ENCODE results near the gene HPSE2. TPM values are rescaled to one million over a fixed set of nuclear protein-coding genes. Genes with fewer than 3 reads are reported as not detected.

HPSE2 gene
- total RNA-seq, 2 experiments from 2014 or later, result not detected

DNA sequence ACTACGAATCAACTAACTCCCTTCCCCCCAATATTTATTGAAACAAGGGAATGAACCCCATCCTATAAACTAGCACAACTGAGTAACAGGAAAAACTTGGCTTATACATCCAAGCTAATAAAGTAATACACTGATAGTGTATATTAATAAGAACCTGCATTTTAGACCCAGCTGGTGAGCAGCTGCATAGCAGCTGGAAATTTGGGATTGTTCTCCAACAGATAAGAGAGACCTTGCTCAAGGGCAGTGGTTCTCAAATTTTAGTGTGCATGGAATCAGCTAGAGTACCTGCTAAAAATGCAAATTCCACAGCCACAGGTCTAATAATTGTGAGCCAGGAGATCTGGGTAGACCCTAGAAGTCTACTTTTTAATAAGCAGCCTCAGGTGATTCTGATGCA lies 404.3 kb downstream of the HPSE2 start:
- Mint-ChIP-seq H3K4me3 (no peak overlapping the region), H3K9me3 (peaks cover 1% of the 10 kb centered on the region), H3K4me1 (no peaks in the 10 kb centered on the region), H3K27me3 (peaks cover 10% of the 10 kb centered on the region), H3K36me3 (no peaks in the 10 kb centered on the region), H3K27ac (no peak overlapping the region)
- no peak for DNase-seq

DNA sequence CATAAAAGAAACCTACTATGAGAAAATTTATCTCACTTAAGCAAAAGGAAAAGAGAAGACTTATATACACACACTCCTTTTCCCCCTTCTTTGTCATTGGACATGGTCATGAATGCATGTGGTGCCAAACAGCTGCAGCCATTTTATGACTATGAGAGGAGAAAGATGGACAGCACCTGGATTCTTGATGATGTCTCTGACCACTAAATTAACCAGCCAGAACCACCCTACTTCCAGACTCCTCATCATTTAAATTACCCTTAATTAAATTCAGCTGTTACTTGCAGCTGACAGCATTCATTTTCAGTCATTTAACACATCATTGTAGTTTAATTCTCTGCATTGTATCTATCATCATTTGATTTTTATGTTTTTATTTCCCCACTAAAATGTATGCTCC lies 409.9 kb downstream of the HPSE2 start:
- Mint-ChIP-seq H3K36me3 (no peaks in the 10 kb centered on the region), H3K4me1 (no peaks in the 10 kb centered on the region), H3K27me3 (peaks cover 13% of the 10 kb centered on the region), H3K27ac (no peak overlapping the region), H3K4me3 (no peak overlapping the region), H3K9me3 (peaks cover 1% of the 10 kb centered on the region)
- DNase-seq, result no peak

DNA sequence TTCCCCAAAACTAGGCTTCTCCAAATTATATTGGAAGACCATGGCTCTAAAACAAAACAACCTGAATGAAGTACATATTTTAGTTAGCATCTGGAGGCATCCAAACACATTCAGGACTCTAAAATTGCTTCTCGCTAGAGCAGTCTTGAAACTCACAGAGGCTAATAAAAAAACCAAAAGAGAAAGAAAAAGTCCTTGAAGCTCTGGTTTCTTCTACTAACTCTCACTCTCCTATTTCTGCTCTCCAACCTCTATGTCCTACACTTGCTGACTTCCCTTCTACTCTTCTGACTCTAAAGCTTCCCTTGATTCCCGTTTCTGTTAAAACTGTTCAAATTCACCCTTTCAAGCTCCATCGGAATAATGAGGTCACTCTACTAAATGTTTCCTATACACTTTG lies 418.3 kb downstream of the HPSE2 start:
- no peak overlapping the region for H3K4me3 Mint-ChIP-seq

DNA sequence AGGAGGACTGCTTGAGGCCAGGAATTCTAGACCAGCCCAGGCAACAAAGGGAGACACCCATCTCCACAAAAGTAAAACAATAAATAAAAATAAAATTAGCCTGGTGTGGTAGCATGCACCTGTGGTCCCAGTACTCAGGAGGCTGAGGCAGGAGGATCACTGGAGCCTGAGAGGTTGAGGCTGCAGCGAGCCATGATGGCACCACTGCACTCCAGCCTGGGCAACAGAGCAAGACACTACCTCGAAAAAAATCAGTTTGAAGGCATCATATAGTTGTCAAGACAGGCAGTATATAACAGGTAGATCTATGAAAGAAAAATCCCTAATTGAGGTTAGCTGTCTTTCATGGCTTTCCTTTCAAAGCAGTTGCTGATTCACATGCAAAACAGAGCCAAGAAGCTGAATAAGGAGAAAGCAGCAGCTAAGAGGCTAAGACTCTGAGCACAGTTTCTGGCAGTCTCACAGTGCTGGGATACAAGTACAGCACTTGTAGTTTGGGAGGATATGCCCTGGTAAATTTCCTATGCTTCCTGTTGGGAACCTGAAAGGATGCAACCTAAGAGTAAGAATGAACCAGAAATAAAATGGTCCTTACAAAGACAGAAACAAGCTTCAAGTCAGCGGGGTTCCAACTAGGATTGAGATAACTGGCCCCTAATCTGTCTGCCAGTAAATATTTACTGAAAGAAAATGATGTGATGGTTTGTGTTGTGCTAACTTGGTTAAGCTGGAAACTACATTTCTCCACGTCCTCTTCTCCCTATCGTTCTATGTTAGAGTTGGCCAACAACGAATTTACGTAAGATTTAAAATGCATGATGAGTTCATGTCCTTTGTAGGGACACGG lies 420.4 kb downstream of the HPSE2 start:
- peaks cover 7% of the 10 kb centered on the region for H3K27me3 Mint-ChIP-seq
- no peak overlapping the region for H3K27ac Mint-ChIP-seq
- no peaks in the 10 kb centered on the region for H3K36me3 Mint-ChIP-seq
- no peak overlapping the region for H3K4me3 Mint-ChIP-seq
- no peaks in the 10 kb centered on the region for H3K4me1 Mint-ChIP-seq
- DNase-seq, result no peak
- no peaks in the 10 kb centered on the region for H3K9me3 Mint-ChIP-seq

More for the DNA sequence above, 418.3 kb downstream of the HPSE2 start:
- H3K9me3 Mint-ChIP-seq, result no peaks in the 10 kb centered on the region
- no peak overlapping the region for H3K27ac Mint-ChIP-seq
- peaks cover 12% of the 10 kb centered on the region for H3K27me3 Mint-ChIP-seq
- H3K36me3 Mint-ChIP-seq, result no peaks in the 10 kb centered on the region
- no peaks in the 10 kb centered on the region for H3K4me1 Mint-ChIP-seq
- DNase-seq, result no peak

DNA sequence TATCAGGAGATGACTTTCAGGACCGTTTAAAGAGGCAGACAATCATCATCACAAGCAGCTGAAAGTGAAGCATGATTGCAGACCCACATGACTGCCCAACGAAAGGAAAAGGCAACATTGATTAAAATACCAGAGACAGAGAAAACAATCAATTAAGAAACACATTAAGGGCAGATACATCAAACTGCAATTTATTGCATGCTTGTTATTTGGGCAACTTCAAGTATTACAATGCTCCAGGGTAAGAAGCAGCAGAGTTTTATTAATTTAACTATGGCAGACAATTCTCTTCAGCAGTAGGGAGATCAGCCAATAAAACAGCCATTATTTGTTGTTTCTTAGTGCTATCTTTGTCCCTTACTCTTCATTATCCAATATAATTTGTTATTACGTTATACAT lies 421.2 kb downstream of the HPSE2 start:
- Mint-ChIP-seq H3K9me3 (no peaks in the 10 kb centered on the region), H3K4me3 (no peak overlapping the region), H3K27ac (no peak overlapping the region), H3K36me3 (no peaks in the 10 kb centered on the region), H3K27me3 (peaks cover 7% of the 10 kb centered on the region), H3K4me1 (no peaks in the 10 kb centered on the region)
- no peak for DNase-seq

DNA sequence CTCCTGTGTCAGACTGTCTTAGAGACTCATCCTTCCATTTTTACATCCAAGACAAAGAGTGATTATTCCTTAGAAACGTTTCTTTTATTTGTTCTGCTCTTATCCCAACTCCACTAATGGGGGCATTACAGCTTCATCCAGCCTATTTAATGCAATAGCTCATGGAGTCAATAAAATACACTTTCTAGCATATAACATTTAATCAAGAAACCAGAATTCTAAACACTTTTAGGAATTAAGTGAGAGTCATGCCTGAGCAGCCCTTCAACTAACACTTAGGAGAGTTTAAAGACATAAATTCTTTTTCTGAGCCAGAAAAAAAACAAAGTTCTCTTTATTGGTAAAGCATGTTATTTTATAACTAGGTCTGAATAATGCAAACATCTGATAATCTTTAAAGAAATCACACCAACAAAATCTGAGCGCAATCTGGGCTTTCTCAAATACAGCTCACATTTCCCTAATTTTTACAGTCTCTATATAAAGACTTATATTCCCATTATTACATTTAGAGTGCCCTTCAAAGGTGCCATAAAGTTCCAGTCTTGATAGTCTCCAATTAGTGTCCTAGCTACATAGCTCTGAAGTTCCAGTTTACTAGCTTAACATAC lies 427.3 kb downstream of the HPSE2 start:
- Mint-ChIP-seq H3K4me1 (no peaks in the 10 kb centered on the region), H3K4me3 (no peak overlapping the region), H3K36me3 (no peaks in the 10 kb centered on the region), H3K27me3 (peaks cover 3% of the 10 kb centered on the region), H3K9me3 (no peaks in the 10 kb centered on the region), H3K27ac (no peak overlapping the region)
- DNase-seq, result no peak

DNA sequence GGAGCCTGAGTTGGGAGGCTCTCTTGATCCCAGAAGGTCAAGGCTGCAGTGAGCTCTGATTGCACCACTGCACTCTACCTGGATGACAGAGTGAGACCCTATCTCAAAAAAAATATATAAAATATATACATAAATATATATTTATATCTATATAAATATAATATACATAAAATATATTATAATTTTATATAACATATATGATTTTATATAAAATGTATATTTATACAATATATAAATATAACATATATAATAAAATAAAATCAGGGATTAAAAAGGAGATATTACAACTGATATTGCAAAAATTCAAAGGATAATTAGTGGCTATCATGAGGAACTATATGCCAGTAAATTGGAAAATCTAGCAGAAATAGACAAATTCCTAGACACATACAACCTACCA lies 435.4 kb downstream of the HPSE2 start:
- Mint-ChIP-seq H3K4me3 (no peak overlapping the region), H3K9me3 (peaks cover 2% of the 10 kb centered on the region), H3K27ac (no peak overlapping the region), H3K4me1 (no peaks in the 10 kb centered on the region), H3K36me3 (no peaks in the 10 kb centered on the region), H3K27me3 (peaks cover 5% of the 10 kb centered on the region)
- DNase-seq, result no peak

DNA sequence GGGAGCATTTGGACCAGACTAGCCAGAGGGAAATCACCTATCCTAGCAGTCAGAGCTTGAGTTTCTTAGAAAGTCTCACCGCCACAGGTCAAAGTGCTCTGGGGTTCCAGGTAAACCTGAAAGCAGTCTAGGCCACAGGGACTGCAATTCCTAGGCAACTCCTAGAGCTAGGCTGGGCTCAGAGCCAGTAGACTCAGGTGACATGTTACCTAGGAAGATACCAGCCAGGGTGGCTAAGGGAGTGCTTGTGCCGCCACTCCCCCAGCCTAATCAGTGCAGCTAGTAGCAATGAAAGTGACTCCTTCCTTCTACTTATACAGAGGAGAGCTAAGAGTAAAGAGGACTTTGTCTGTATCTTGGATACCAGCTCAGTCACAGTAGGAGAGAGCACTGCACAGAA lies 440.2 kb downstream of the HPSE2 start:
- H3K4me3 Mint-ChIP-seq, result no peak overlapping the region
- DNase-seq, result no peak
- peaks cover 9% of the 10 kb centered on the region for H3K27me3 Mint-ChIP-seq
- no peak overlapping the region for H3K27ac Mint-ChIP-seq
- H3K9me3 Mint-ChIP-seq, result no peaks in the 10 kb centered on the region
- no peaks in the 10 kb centered on the region for H3K36me3 Mint-ChIP-seq
- no peaks in the 10 kb centered on the region for H3K4me1 Mint-ChIP-seq

DNA sequence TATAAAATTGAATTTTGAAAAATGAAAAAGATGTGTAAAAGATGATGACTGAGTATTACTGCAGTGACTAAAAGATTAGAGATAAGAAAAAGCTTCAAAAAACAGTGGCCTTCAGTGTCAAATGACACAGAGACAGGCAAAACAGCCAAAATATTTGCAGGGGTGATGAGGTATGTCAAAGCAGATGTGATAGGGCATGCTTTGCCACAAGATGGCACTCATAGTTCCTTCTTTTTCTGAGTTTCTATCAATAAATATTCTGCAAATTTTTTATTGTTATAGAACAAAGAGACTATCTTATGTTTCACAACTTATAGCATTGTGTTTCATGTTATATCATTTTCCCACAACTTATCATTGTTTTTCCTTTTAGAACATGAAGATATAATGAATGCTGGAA lies 444.8 kb downstream of the HPSE2 start:
- H3K27ac Mint-ChIP-seq, result no peak overlapping the region
- no peaks in the 10 kb centered on the region for H3K36me3 Mint-ChIP-seq
- DNase-seq, result no peak
- H3K4me3 Mint-ChIP-seq, result no peak overlapping the region
- no peaks in the 10 kb centered on the region for H3K4me1 Mint-ChIP-seq
- no peaks in the 10 kb centered on the region for H3K9me3 Mint-ChIP-seq
- H3K27me3 Mint-ChIP-seq, result peaks cover 20% of the 10 kb centered on the region

DNA sequence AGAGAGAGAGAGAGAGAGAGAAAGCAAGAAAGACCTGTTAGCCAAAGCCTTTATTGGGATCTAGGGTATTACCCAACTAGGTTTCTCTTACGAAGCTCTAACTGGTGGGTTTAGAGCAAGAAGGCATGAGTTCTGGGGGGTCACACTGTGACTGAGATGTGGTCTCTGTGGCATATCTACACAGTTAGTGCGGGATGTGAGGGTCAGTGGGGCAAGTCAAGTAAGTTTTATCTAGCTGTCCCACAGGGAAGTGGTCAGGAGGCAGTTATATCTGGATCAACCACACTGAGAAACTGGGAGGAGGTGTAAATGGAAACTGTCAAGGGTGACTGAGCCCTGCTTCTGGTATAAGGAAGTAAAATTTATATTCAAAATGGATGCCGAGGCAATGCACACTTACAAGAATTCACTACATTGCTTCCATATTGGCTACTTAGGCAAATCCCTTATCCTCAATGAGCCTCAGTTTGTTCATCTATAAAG lies 457.3 kb downstream of the HPSE2 start:
- no peaks in the 10 kb centered on the region for H3K36me3 Mint-ChIP-seq
- DNase-seq, result no peak
- H3K9me3 Mint-ChIP-seq, result no peaks in the 10 kb centered on the region
- no peaks in the 10 kb centered on the region for H3K4me1 Mint-ChIP-seq
- H3K27ac Mint-ChIP-seq, result no peak overlapping the region
- no peaks in the 10 kb centered on the region for H3K27me3 Mint-ChIP-seq
- H3K4me3 Mint-ChIP-seq, result no peak overlapping the region

DNA sequence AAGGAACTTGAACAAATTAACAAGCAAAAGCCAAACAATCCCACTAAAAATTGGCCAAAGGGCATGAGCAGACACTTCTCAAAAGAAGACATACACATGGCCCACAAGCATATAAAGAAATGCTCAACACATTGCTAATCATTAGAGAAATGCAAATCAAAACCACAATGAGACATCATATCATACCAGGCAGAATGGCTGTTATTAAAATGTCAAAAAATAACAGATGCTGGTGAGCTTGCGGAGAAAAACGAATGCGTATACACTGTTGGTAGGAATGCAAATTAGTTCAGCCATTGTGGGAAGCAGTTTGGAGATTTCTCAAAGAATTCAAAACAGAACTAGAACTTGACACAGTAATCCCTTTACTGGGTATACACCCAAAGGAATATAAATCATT lies 477.2 kb downstream of the HPSE2 start:
- no peaks in the 10 kb centered on the region for H3K4me1 Mint-ChIP-seq
- H3K9me3 Mint-ChIP-seq, result no peaks in the 10 kb centered on the region
- H3K4me3 Mint-ChIP-seq, result no peak overlapping the region
- no peak overlapping the region for H3K27ac Mint-ChIP-seq
- peaks cover 20% of the 10 kb centered on the region for H3K27me3 Mint-ChIP-seq
- H3K36me3 Mint-ChIP-seq, result no peaks in the 10 kb centered on the region
- DNase-seq, result no peak

DNA sequence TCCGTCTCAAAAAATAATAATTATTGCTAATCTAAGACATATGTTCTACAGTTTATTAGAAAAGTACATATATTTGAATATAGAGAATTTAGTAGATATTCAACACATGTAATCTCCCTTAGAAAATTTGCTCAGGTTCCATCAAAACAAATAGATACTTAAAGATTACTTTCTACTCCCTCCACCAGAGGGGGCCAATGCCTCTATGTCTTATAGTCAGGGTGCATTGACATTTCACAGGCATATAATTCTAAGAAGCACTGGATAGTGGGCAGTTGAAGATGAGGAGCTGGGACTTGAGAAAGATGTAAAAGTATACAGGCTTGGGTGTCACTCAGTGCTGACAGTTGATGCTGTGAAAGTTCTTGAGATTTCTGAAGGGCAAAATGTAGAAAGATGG lies 487.4 kb downstream of the HPSE2 start:
- Mint-ChIP-seq H3K4me1 (no peaks in the 10 kb centered on the region), H3K4me3 (no peak overlapping the region), H3K36me3 (no peaks in the 10 kb centered on the region), H3K9me3 (peaks cover 5% of the 10 kb centered on the region), H3K27me3 (no peaks in the 10 kb centered on the region), H3K27ac (no peak overlapping the region)
- DNase-seq, result no peak

DNA sequence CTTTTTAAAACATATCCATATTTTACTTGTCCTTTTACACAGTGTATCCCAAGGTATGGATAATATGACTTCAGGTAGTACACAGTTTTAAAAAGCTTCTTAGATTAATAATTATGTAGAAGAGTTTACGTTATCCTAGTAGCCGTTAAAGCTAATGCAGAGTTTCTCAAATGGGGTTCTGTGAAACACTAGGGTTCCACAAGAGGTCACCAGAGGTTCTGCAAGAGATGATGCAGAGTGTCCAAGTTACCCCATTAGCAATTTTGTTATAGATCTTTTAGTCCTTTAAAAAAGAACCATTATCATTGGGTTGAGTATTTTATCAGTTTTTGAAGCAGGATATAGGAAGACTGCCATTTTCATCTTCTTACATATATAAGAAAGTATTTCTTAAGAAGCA lies 490.0 kb downstream of the HPSE2 start:
- Mint-ChIP-seq H3K36me3 (no peaks in the 10 kb centered on the region), H3K27me3 (no peaks in the 10 kb centered on the region), H3K9me3 (no peaks in the 10 kb centered on the region), H3K4me3 (no peak overlapping the region), H3K27ac (no peak overlapping the region), H3K4me1 (no peaks in the 10 kb centered on the region)
- DNase-seq, result no peak

DNA sequence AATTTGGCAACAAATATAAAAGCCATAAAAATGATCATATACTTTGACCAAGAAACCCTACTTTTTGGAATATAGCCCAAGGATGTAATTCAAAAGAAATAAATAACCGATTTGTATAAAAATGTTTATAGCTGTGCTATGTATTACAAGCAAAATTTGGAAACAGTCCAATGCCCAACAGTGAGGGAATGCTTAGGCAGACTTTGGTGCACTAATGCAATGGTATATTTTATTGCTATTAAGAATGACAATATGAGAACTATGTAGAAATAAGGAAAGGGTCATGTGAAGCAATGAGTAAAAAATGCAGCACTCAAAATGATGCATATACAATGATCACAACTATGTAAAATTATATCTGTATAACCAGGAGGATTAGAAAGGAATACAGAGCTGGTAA lies 515.1 kb downstream of the HPSE2 start:
- Mint-ChIP-seq H3K9me3 (no peaks in the 10 kb centered on the region), H3K4me3 (no peak overlapping the region), H3K27me3 (peaks cover 12% of the 10 kb centered on the region), H3K27ac (no peak overlapping the region), H3K4me1 (no peaks in the 10 kb centered on the region), H3K36me3 (no peaks in the 10 kb centered on the region)
- DNase-seq, result no peak

DNA sequence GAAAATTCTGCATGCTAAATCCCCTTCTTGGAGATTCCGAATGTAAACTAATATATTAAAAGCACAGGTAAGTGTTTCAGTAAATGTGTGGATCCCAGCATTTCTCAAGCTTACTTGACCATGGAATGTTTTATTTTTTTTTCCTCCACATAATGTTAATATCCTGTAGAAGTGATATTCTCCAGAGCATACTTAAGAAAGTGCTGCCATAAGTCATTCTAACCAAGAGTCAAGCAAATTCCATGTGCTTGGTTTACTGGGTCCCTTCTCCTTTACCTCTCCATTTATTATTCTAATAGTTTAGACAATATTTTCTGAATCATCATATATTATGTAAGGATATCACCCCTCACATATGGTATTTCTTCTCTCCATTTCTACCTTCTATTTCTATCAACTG lies 522.1 kb downstream of the HPSE2 start:
- DNase-seq, result no peak
- H3K4me3 Mint-ChIP-seq, result no peak overlapping the region
- no peaks in the 10 kb centered on the region for H3K9me3 Mint-ChIP-seq
- H3K36me3 Mint-ChIP-seq, result no peaks in the 10 kb centered on the region
- H3K27me3 Mint-ChIP-seq, result peaks cover 15% of the 10 kb centered on the region
- no peak overlapping the region for H3K27ac Mint-ChIP-seq
- no peaks in the 10 kb centered on the region for H3K4me1 Mint-ChIP-seq

DNA sequence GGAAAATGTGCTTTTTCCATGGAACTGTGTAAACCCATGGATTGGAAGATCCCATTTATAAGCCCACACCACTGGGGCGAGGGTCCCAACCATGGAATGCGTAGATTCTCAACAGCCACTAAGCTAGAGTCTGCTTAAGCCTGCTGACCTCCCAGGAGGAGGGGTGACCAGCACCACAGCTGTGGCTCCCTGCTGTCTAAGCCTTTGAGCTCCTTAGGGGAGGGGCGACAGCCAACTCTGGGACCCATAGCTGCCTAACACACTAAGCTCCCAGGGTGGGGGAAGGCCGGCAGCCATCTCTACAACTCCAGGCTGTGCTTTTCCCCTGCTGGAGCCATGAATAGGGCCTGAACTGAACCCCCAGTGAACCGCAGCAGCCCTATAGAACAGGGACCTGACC lies 539.1 kb downstream of the HPSE2 start:
- H3K4me1 Mint-ChIP-seq, result no peaks in the 10 kb centered on the region
- no peak for DNase-seq
- H3K27me3 Mint-ChIP-seq, result peaks cover 11% of the 10 kb centered on the region
- H3K4me3 Mint-ChIP-seq, result no peak overlapping the region
- H3K36me3 Mint-ChIP-seq, result no peaks in the 10 kb centered on the region
- H3K27ac Mint-ChIP-seq, result no peak overlapping the region
- H3K9me3 Mint-ChIP-seq, result no peaks in the 10 kb centered on the region

All from activated naive CD8-positive, alpha-beta T cell treated with anti-CD3 and anti-CD28 coated beads for 36 hours (primary cell).